HepG2 (cell line): Measurements from ENCODE around the gene SERTAD3.
A peak's percentile ranks its signal among the peaks of the same experiment; 100 is the strongest.

Experiments
- CTCF ChIP-seq: sonication (generic); formaldehyde crosslinking; IDR thresholded peaks from 2 replicates; pipeline ENCODE4 v1.5.0; 2020; ENCODE audit warnings: mild to moderate bottlenecking, missing genetic modification reagents, moderate library complexity
- FOSL2 ChIP-seq: sonication (generic); formaldehyde crosslinking; IDR thresholded peaks from 2 replicates; pipeline ENCODE4 v1.4.0; 2020; ENCODE audit warnings: missing genetic modification reagents
- FOXJ3 ChIP-seq: sonication (generic); formaldehyde crosslinking; IDR thresholded peaks from 2 replicates; pipeline ENCODE4 v1.4.0; 2020; ENCODE audit warnings: missing genetic modification reagents, mild to moderate bottlenecking, borderline replicate concordance
- MAFF ChIP-seq: IDR thresholded peaks from 2 replicates; pipeline ENCODE4 v1.6.1; 2011; ENCODE audit warnings: low read depth, low read length, improper control_type of control experiment
- NCOR1 ChIP-seq: fragments of 200-600 bp; sonication (generic); IDR thresholded peaks from 2 replicates; pipeline ENCODE4 v1.7.0; 2017; ENCODE audit warnings: antibody characterized with exemption, low read length, borderline replicate concordance
- ZNF274 ChIP-seq: sonication (generic); formaldehyde crosslinking; IDR thresholded peaks from 2 replicates; pipeline ENCODE4 v1.5.1; 2020; ENCODE audit warnings: mild to moderate bottlenecking, missing genetic modification reagents
- ZNF891 ChIP-seq: sonication (generic); formaldehyde crosslinking; IDR thresholded peaks from 2 replicates; pipeline ENCODE4 v1.5.0; 2020; ENCODE audit warnings: mild to moderate bottlenecking, missing genetic modification reagents

DNA sequence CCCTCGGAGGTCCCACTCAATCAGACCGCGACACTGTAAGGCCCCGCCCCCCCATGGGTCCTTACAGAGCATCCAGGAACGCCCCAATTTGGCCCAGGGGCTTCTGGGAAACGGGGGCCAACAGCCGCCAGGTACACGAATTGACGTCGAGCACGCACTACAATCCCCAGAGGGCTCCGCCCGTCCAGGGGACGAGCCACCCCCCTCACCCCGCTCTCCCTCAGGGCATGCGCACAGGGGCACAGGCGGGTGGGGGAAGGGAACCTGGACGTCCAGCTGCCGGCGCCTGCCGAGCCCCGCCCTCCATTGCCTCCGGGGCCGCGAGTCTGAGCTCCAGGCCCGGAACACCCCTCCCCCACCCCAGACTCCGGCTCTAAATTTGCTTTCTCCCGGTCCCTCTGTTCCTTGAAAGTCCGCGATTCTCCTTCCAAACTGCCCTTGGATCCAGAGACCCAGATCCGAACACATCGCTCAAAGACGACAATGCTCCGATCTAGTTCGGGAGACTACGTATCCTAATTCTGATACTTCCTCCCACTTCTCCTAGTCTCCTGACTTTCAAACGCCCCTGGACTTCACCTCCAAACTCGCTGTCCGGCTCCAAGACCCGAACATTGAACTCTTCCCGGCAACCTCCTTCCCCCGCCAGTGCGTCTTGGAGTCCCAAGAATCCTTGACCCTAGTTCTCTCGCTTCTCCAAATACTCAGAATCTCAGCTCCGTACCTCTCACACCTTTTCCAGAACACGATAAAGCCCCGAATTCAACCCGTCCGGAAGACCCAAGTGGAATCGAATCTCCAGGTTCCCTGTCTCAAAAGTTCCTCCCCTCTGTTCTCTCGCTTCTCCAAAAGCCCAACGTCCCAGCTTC is 770 bp downstream of the SERTAD3 start:
- TF ChIP-seq NCOR1 (no peak; the same call in 1 of the 2 replicates), MAFF (no peak), CTCF (CRISPR knock-in tag) (peak; percentile 8; the same call in 1 of the 2 replicates), ZNF274 (no peak), FOSL2 (no peak; the same call in 1 of the 2 replicates), FOXJ3 (no peak), ZNF891 (CRISPR knock-in tag) (peak; percentile 67; the same call in 1 of the 2 replicates)
